GM12865 (cell line): ENCODE measurements around the gene OS9.
"Not testable (repeated sequence)": the region's sequence is repeated elsewhere in the genome, so short reads cannot be mapped to it uniquely, and the experiment has no call there.

ENCODE experiments used
- DNase-seq: peaks from one replicate; pipeline ENCODE4 v3.0.0; 2010; ENCODE audit warnings: low read depth
- H3K4me3 ChIP-seq: 2 replicates; pipeline ENCODE4 v1.5.1; 2011; ENCODE audit warnings: mild to moderate bottlenecking, low read depth, low read length, control low read depth
- CTCF ChIP-seq: IDR thresholded peaks from 2 replicates; pipeline ENCODE4 v1.5.1; 2011; ENCODE audit warnings: low read length, control low read depth, low read depth, inconsistent platforms; ENCODE audit not compliant: insufficient read depth; ENCODE audit errors: missing control alignments

Gene OS9

GRCh38 chr12:57658890-57659289, 35.0 kb upstream of the OS9 start:
- TF ChIP-seq CTCF: no peak
- no peak overlapping the region for H3K4me3 ChIP-seq
- DNase-seq: no peak

- H3K4me3 ChIP-seq: no peak overlapping the region
- TF ChIP-seq CTCF: no peak
- no peak for DNase-seq
These were observed 32.6 kb upstream of the OS9 start for GRCh38 chr12:57661376-57661775.

- not testable (repeated sequence) for H3K4me3 ChIP-seq, DNase-seq
These were observed 28.7 kb upstream of the OS9 start for GRCh38 chr12:57665066-57665820.

GRCh38 chr12:57666897-57667296, 27.0 kb upstream of the OS9 start:
- DNase-seq: no peak
- no peak overlapping the region for H3K4me3 ChIP-seq
- no peak for TF ChIP-seq CTCF

GRCh38 chr12:57669691-57670090, 24.2 kb upstream of the OS9 start:
- not testable (repeated sequence) for DNase-seq, H3K4me3 ChIP-seq

GRCh38 chr12:57671811-57672210, 22.1 kb upstream of the OS9 start:
- not testable (repeated sequence) for DNase-seq, H3K4me3 ChIP-seq

GRCh38 chr12:57672801-57673200, 21.1 kb upstream of the OS9 start:
- no peak for TF ChIP-seq CTCF
- H3K4me3 ChIP-seq: no peak overlapping the region
- no peak for DNase-seq

- H3K4me3 ChIP-seq: no peak overlapping the region
- no peak for TF ChIP-seq CTCF
- DNase-seq: no peak
These were observed 19.2 kb upstream of the OS9 start for GRCh38 chr12:57674691-57675090.

- not testable (repeated sequence) for H3K4me3 ChIP-seq, DNase-seq
These were observed 16.0 kb upstream of the OS9 start for GRCh38 chr12:57677947-57678346.
